GM12874 (cell line): Measurements from ENCODE around the gene SGCB.

ENCODE experiments used
- CTCF ChIP-seq: IDR thresholded peaks from 2 replicates; pipeline ENCODE4 v1.5.1; 2011; ENCODE audit warnings: low read depth, mild to moderate bottlenecking, control low read depth, low read length, moderate library complexity; ENCODE audit not compliant: insufficient read depth

The SGCB gene

GRCh38 chr4:52005604-52006273 lies 32.4 kb downstream of the SGCB start:
- no peak for TF ChIP-seq CTCF

- TF ChIP-seq CTCF = no peak
Observed at GRCh38 chr4:52004414-52004813, 33.7 kb downstream of the SGCB start.

- TF ChIP-seq CTCF = no peak
Observed at GRCh38 chr4:52001616-52002015, 36.5 kb downstream of the SGCB start.

- TF ChIP-seq CTCF = no peak
Observed at GRCh38 chr4:51999250-51999649, 38.8 kb downstream of the SGCB start.

- no peak for TF ChIP-seq CTCF
Observed at GRCh38 chr4:51998837-51999236, 39.3 kb downstream of the SGCB start.

GRCh38 chr4:51997647-51998046 lies 40.5 kb downstream of the SGCB start:
- no peak for TF ChIP-seq CTCF

GRCh38 chr4:51995647-51996220 lies 42.4 kb downstream of the SGCB start:
- no peak for TF ChIP-seq CTCF
